NCI-H774 (cell line): ENCODE measurements around the gene GLT8D2.

Experiments
- DNase-seq: peaks from one replicate; lab custom pipeline; 2025; lab: John Stamatoyannopoulos, UW

GLT8D2 gene, protein sequence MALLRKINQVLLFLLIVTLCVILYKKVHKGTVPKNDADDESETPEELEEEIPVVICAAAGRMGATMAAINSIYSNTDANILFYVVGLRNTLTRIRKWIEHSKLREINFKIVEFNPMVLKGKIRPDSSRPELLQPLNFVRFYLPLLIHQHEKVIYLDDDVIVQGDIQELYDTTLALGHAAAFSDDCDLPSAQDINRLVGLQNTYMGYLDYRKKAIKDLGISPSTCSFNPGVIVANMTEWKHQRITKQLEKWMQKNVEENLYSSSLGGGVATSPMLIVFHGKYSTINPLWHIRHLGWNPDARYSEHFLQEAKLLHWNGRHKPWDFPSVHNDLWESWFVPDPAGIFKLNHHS

GRCh38 chr12:104049903-104050356 is at the start of gene GLT8D2:
Gene GLT8D2 (minus strand): TSS chr12:104050187. CDS start chr12:104019648, 30,539 bp downstream.
- DNase-seq: no peak

DNA sequence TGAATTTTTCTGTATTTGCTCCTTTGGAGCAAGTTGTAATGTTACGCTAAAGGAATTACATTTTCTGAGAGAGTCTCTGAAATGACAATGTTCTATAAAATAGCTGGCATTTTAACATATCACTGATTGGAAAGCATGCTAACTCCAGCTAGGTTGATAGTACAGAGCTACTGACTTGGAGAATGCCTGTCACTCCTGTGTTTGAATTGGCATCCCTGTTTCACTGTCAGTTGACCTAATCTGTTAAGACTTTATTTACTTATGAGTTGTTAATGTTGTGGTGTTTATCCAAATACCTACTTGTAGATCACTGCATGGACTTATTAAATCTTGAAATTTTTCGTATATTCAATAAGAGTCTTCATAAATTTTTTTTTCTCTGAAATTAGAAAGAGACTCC is 48.0 kb upstream of the GLT8D2 start:
- DNase-seq: no peak

GRCh38 chr12:104095289-104095688 is 45.3 kb upstream of the GLT8D2 start:
- no peak for DNase-seq

DNA sequence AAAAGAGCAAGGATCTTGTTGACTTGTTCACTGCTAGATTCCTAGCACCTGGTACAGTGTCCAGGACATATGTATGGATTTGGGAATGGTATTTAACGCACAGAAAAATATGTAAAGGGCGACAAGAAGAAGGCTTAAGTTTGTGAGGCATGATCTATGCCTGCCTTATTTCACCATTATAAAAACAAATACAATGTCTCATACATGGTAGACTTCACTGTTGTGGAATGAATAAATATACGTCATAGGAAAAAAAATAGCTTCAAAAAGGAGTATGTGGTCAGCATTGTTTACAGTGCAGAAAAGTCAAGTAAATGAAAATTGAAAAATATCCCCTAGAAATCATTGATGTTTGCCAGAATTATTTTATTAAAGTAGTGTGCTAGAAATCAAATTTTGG is 44.3 kb upstream of the GLT8D2 start:
- no peak for DNase-seq

- DNase-seq: no peak
Measured at GRCh38 chr12:104091136-104091535, 41.1 kb upstream of the GLT8D2 start.

DNA sequence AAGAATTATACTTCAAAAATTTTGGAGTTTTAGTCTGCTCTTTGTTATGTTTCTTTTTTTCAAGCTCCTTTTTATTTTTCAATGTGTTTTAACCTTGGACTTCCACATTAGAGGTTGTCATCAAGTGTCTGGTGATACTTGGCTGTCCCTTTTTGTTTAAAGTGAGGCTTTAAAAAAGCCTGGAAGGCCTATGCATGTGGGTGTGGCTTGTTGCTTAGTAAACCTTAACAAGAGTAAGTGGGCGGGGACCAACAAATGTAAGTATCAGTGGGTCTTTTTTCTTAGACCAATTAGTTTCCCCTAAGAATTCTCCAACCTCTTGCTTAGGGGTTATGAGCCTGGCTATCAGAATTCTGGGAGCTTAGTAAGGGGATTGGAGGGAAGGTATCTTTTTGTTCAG is 40.7 kb upstream of the GLT8D2 start:
- no peak for DNase-seq

- DNase-seq: no peak
Measured at GRCh38 chr12:104083769-104084475, 33.9 kb upstream of the GLT8D2 start.

- DNase-seq: no peak
Measured at GRCh38 chr12:104080764-104081163, 30.8 kb upstream of the GLT8D2 start.

DNA sequence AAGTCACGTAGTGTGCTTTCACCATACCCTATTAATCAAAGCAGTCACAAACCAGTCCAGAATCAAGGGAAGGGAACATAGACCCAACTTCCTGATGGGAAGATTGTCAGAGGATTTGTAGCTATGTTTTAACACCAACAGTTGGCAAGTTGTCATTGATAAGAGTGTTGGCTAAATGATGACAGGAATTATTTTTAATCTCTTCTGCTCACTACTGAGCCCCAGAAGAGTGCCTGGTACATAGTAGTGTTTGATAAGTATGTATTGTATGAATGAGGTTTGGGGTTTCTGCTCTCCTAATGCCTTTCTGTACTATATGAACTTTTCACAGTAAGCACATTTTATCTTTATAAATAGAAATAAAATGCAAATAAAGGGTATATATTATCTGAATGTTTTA is 29.0 kb upstream of the GLT8D2 start:
- DNase-seq: no peak

GRCh38 chr12:104073699-104074098 is 23.7 kb upstream of the GLT8D2 start:
- DNase-seq: no peak

DNA sequence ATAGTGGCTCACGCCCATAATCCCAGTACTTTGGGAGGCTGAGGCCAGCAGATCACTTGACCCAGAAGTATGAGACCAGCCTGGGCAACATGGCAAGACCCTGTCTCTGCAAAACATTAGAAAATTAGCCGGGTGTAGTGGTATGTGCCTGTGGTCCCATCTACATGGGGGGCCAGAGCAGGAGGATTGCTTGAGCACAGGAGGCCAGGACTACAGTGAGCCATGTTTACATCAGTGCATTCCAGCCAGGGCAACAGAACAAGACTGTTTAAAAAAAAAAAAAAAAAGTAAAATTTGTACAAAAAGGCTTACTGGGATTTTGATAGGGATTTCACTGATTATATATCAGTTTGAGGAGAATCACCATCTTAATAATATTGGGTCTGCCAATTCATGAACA is 22.1 kb upstream of the GLT8D2 start:
- no peak for DNase-seq

DNA sequence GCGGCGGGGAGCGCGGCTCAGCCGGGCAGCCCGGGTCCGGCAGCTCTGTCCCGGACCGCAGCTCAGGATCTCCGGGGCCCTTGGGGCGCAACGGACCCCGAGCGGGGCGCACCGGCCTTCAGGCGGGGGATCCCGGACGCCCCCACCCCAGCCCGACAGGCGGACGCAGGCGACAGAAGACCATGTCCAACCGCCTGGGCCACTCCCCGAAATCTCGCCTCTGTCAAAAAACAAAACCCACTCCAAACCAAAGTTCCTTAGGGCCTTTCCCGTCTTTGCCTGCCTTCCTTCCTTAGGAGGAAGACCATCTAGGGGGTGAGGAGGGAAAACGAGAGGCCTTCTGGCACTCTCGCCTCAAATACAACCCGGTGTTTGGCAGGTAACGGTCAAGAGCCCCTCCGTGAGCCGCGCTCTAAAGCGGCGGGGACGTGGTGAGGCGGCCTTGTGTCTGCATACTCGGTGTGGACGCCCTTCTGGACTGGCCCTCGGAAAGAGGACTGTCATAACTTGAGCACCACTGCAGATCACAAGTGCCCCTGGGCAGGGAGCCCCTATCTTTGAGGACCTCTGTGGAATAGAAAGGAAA is 14.9 kb upstream of the GLT8D2 start:
- DNase-seq: no peak

GRCh38 chr12:104064031-104064841 is 14.2 kb upstream of the GLT8D2 start, which contains the start of gene HCFC2:
Gene HCFC2 (plus strand): TSS chr12:104064531. CDS start chr12:104064561, 30 bp downstream.
- DNase-seq: peak; percentile 95

- no peak for DNase-seq
Measured at GRCh38 chr12:104063712-104064030, 13.7 kb upstream of the GLT8D2 start.

- DNase-seq: no peak
Measured at GRCh38 chr12:104060791-104061190, 10.8 kb upstream of the GLT8D2 start.

DNA sequence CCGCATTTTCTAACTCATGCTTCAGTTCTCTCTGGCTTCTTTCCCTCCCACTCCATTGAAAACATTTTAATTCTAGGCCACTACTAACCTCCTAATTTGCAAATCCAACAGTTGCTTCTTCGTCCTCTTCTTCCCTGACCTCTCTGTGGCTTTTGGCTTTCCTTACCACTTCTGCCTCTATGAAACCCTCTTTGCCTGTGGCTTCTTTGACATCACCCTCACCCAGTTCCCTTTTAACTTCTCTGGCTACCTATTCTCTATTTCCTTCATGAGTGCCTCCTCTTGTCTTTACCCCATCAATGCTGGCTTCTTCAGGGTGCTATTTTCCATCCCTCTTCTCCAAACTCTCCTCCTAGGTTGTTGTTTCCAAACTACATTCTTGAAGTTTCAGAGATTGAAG is 10.0 kb upstream of the GLT8D2 start:
- no peak for DNase-seq

GRCh38 chr12:104058802-104059201 is 8.8 kb upstream of the GLT8D2 start:
- no peak for DNase-seq

GRCh38 chr12:104057771-104058197 is 7.8 kb upstream of the GLT8D2 start:
- DNase-seq: no peak

DNA sequence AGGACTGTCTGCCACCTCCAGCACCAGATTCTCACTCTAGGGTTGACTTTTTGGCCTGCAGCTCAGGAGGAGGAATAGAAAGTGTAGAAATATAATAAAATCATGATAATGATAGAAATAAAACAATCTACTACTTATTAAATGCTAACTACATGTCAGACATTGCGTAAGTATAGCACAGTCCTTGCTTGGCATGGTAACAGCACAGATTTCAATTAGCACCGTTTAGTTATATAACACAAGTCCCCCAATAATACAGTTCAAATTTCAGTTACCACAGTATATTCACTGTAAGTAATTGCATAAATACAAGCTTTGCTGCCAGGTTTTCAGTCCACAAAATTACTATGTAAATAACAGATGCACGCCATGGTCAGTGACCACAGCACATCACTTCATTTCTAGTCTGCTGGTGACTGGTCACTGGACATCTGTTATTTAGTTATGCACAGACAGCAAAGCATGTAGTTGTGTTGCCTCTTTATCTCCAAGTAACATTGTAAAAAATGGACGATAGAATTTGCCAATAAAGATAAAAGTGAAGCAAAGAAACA is 6.5 kb upstream of the GLT8D2 start:
- peak; percentile 62 for DNase-seq

GRCh38 chr12:104055686-104056388 is 5.8 kb upstream of the GLT8D2 start:
- DNase-seq: peak; percentile 90

GRCh38 chr12:104054681-104055346 is 4.8 kb upstream of the GLT8D2 start:
- peak; percentile 12 for DNase-seq
